GM12873 (cell line): ENCODE results near the gene TMEM222.

ENCODE experiments used
- TF ChIP-seq, protein P1 (sequence below): IDR thresholded peaks from 2 replicates; pipeline ENCODE4 v1.5.1; 2012; ENCODE audit warnings: low read depth, mild to moderate bottlenecking, moderate library complexity, low read length, control low read depth; ENCODE audit not compliant: insufficient read depth; ENCODE audit errors: missing control alignments

TMEM222 gene

DNA sequence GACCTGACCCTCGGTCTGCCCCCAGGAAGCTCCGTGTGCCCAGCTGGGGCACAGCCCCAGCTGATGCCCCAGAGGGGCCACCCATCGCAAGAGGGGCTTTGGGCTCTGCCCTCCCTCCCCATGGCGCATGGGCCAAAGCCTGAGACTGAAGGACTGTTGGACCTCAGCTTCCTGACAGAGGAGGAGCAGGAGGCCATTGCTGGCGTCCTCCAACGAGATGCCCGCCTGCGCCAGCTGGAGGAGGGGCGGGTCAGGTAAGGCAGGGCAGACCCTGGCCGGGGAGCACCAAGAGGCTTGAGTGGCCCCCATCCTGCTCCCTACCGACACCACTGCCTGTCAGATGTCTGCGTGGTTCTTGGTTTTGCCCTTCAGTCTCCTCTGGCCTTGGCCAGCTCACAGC is 23.3 kb downstream of the TMEM222 start:
- TF ChIP-seq, protein P1, sequence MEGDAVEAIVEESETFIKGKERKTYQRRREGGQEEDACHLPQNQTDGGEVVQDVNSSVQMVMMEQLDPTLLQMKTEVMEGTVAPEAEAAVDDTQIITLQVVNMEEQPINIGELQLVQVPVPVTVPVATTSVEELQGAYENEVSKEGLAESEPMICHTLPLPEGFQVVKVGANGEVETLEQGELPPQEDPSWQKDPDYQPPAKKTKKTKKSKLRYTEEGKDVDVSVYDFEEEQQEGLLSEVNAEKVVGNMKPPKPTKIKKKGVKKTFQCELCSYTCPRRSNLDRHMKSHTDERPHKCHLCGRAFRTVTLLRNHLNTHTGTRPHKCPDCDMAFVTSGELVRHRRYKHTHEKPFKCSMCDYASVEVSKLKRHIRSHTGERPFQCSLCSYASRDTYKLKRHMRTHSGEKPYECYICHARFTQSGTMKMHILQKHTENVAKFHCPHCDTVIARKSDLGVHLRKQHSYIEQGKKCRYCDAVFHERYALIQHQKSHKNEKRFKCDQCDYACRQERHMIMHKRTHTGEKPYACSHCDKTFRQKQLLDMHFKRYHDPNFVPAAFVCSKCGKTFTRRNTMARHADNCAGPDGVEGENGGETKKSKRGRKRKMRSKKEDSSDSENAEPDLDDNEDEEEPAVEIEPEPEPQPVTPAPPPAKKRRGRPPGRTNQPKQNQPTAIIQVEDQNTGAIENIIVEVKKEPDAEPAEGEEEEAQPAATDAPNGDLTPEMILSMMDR: no peak

DNA sequence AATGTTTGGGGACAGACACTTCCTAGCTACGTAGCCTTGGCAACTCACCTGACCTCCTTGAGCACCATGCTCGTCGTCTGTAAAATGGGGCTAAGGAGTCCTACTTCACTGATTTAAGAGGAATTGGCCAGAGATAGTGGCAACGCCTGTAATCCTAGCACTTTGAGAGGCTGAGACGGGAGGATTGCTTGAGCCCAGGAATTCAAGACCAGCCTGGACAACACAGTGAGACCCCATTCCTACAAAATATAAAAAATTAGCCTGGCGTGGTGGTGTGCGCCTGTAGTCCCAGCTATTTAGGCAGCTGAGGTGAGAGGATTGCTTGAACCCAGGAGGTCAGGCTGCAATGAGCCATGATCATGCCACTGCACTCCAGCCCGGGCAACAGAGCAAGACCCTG is 24.4 kb downstream of the TMEM222 start:
- TF ChIP-seq, protein P1: no peak

DNA sequence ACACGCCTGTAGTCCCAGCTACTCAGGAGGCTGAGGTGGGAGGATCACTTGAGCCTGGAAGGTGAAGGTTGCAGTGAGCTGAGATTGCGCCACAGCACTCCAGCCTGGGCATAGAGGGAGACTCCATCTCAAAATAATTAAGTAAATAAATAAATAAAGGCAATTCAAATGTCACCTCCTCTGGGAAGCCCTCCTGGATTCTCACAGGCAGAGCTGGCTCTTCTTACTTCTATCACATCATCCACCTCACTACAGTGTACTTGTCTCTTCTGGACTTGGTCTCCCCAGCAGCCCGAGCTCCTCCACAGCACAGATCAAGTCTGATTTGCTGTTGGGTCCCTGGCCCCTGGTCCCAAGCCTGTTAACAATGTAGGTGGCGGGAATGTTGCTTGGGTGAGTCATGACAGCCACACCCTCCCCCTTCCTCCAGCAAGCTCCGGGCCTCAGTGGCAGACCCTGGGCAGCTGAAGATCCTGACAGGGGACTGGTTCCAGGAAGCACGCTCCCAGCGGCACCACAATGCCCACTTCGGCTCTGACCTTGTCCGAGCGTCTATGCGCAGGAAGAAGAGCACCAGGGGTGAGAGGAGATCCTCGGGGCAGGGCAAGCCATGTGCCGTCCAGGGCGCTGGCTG is 25.1 kb downstream of the TMEM222 start:
- TF ChIP-seq, protein P1: no peak

DNA sequence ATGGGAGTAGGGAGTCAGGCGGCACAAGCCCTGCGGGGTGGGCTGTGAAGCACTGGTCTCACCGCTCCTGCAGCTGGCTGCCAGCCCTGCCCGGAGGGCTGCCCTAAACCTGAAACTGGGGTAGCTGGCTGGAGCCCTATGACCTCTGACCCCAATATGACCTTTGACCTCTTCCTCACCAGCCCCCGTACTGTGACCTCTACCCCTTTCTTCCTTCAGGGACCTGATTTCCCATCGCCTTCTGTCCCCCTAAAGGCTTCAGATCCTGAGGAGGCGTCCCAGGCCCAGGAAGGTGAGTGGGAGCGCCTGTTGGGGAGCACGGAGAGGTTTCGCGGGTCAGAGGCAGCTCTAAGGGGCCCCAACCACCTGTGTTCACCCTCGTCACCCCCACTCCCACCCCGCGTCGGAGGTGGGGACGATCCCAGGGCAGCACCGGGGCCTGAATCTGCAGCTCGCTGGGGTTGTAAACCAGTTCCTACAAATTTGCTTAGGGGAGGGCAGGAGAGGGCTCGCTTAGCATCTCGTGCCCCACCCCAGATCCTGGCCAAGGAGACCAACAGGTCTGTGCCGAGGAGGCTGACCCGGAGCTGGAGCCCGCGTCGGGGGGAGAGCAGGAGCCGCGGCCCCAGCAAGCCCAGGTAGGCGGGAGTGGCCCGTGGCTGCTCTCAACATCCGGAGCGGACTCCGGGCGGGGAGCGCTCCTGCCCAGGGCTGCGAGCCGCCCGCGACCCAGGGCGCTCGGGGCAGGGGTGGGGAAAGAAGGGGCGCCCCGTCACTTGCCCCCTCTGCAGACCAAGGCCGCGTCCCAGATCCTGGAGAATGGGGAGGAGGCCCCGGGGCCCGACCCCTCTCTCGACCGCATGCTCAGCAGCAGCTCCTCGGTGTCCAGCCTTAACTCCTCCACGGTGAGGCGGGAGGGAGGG is 27.2 kb downstream of the TMEM222 start:
- TF ChIP-seq, protein P1: no peak

- TF ChIP-seq, protein P1: no peak
Observed at GRCh38 chr1:27349784-27350662, 28.1 kb downstream of the TMEM222 start.

DNA sequence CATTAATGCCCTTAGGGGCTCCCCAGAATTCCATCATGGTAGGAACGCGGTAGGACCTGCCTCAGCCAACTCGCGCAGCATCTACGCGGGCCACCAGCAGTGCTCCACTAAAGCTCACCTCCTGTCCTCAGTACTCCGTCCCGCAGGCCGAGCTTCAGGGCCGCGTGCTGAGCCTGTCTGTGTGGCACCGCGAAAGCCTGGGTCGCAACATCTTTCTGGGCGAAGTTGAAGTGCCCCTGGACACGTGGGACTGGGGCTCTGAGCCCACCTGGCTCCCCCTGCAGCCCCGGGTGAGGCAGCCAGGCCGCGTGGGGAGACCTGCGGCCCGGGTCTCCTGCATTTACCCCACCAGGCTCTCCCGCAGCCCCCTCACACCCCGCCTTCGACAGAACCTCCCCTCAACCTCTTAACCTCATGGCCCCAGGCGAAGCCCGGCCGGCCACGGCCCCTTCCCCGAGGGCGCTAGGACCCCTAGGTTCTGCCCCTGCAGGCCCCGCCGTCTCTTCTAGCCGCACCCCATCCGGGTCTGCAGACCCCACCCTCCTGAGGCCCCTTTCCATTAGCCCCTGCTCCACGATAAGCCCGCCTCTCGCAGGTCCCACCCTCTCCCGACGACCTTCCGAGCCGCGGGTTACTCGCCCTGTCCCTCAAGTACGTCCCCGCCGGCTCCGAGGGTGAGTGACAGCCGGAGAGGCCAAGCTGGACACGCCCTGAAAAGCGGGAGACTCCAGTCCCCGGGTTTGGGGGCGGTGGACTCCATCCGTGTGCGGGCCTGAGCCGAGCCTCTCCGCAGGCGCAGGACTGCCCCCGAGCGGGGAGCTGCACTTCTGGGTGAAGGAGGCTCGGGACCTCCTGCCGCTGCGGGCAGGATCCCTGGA is 28.9 kb downstream of the TMEM222 start:
- TF ChIP-seq, protein P1: no peak
